ENCODE results near the gene TMEFF1.

Gene TMEFF1

GRCh38 chr9:100575765-100576386 lies 102.9 kb downstream of the TMEFF1 start:
- DNase-seq (ENCODE audit: low spot score) = no peak

- no peak for DNase-seq (ENCODE audit: low spot score)
Measured at GRCh38 chr9:100577776-100578448, 105.0 kb downstream of the TMEFF1 start, which contains the start of gene CAVIN4. CAVIN4 (plus strand) TSS chr9:100578079; CDS start chr9:100578144, 65 bp downstream.

DNA sequence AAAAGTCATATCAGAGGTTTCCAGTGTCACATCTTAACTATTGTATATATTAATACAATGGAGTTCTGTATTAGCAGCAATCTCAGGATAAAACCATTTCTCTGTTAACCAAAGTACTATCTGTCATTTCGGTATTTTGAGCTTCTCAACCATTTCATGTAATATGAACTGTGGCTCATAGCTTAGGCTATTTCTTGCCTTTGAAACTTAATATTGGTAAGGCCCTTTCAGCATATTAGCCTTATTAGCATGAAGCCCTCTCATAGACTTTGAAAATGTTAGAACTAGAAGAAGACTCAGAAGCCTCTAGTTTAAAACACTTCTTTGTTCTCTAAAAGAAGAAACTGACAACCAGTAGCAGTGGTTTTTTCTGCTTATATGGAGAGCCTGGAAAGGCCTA lies 105.7 kb downstream of the TMEFF1 start:
- DNase-seq (ENCODE audit: low spot score) = no peak

GRCh38 chr9:100579665-100580064 lies 106.7 kb downstream of the TMEFF1 start:
- DNase-seq (ENCODE audit: low spot score) = no peak

GRCh38 chr9:100580257-100580656 lies 107.3 kb downstream of the TMEFF1 start:
- no peak for DNase-seq (ENCODE audit: low spot score)

- DNase-seq (ENCODE audit: low spot score) = no peak
Measured at GRCh38 chr9:100581081-100581480, 108.1 kb downstream of the TMEFF1 start.

GRCh38 chr9:100581661-100582060 lies 108.7 kb downstream of the TMEFF1 start:
- no peak for DNase-seq (ENCODE audit: low spot score)

- no peak for DNase-seq (ENCODE audit: low spot score)
Measured at GRCh38 chr9:100583014-100583802, 110.3 kb downstream of the TMEFF1 start.

DNA sequence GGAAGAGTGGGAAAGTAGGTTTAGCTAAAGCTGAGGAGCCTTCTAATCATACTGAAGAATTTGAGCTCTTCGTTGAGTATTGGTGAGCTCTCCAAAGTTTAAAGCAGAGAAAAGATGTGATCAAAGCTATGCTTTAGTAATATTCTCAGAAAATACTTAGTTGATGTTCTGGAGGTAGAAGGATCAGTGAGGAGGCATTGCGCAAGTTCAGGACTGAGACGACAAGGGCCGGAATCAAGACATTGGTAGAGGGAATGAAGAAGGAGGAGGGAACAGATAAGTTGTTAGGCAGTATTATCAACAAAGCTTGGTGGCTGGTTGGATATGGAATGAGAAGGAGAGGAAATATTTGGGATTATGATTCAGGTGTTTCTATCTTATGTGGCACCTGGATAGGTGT lies 112.0 kb downstream of the TMEFF1 start:
- DNase-seq (ENCODE audit: low spot score) = no peak

DNA sequence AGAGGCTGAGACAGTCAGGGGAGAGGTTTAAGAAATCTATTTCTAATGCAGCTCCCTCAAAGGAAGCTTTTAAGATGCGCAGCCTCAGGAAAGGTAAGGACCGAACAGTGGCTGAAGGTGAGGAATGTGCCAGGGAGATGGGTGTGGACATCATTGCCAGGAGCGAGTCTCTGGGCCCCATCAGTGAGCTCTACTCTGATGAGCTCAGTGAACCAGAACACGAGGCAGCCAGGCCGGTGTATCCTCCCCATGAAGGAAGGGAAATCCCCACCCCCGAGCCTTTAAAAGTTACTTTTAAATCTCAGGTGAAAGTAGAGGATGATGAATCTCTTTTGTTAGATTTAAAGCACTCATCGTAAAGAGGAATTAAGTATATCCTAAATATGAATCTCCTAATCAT lies 113.1 kb downstream of the TMEFF1 start:
- DNase-seq (ENCODE audit: low spot score) = no peak

GRCh38 chr9:100587375-100587774 lies 114.4 kb downstream of the TMEFF1 start:
- no peak for DNase-seq (ENCODE audit: low spot score)

GRCh38 chr9:100589582-100589981 lies 116.6 kb downstream of the TMEFF1 start:
- DNase-seq (ENCODE audit: low spot score) = no peak

DNA sequence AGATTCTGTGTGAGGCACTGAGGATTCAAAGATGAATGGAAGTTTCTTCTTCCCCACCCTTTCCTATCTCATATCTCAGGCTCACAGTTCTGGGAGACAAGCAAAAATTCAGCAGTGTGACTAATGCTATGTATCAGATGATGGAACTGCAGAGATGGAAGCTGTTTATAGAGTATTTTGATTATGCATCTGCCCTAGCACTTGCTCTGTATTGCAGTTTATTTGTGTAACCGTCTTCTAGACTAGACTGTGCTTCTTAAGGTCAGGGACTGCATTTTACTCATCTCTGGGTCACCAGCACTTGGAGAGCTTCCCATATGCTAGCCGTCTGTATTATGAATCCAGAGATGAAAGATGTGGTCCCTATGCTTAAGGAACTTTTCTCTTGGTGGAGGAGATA lies 117.5 kb downstream of the TMEFF1 start:
- no peak for DNase-seq (ENCODE audit: low spot score)

DNA sequence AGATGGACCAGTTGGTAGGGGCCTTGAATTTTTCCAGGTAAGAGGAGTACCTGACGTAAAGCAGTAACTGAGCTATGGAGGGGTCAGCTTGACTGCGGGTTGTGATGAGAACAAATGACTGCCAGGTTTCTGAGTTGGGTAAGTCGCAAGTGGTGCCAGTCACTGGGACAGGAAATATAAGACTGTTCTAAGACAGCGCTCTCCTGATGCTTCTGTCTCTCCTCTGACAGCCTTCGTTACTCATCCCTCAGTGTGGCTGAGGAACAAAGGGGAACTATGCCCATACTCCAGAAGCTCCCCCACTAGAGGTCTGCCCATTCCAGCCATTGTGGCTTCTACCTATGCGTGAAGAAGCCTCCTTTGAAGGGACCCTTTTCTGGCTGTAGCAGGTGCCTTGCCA lies 118.2 kb downstream of the TMEFF1 start:
- DNase-seq (ENCODE audit: low spot score) = no peak

DNA sequence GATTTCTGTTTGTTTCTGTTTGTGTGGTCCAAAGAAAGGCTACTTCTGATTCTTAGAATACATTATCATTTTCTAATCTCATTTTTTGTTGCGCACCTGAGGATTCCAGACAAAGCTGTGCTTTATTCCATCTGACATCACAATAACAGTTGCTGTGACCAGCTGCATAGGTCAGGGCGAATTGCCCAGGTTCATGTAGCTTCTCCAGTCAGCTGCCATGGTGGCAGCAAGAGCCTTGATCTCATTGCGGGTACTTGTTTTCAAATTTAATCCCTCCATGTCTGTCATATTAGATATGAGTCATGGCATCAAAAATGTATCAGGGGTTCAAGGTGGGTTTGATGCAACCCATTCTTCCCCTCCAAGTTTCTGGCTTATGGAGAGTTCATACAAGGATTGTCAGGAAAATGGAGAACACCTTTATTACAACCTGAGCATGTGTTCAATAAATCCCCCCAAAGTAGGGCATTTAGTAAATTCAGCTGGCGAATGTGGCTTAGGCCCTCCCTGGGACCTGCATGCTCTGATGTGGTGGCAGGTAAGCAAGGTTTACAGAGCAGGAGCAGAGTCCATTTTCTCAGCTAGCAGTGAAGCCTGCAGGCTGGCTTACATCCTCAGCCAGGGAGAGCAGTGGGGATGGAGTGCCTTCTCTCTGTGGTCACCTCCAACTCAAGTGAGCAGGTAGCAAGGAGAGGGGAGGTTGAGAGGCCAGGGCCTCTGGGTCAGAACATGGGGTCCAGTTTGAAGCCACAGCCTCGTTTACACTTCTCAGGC lies 118.9 kb downstream of the TMEFF1 start:
- no peak for DNase-seq (ENCODE audit: low spot score)

DNA sequence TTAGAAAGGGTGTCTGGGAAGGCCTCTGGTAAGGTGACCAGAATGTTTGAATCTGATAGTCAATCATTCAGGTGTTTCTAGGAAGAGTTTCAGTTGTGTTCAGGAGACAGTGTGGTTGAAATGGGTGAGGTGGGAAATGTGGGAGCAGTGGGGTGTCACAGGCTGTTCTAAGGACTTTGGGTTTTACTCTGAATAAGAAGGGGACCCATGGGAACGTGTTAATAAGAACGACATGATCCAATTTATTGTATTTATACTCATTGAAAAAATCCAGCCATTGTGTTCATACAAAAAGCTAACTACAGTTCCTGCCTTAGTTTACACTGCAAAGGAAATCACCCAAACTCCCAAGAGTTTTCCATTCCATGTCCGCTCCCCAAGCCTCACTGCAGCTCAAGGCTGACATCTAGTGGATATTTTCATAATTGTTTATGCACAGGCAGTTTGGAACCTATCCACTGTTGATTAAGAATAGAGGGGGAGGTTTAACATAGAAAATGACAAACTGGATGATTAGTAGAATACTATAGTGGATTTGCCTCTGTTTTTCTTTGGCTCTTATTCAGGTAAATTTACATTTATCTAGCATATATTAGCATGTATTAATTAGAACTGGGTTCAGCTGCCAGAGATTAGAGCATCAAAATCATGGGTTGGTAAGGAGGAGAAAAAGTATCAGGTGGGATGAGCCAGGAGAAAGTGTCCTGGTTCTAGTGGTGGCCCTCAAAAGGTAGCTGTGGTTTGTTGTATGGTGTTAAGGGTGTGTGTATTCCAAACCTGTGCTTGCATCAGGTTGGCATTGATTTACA lies 122.6 kb downstream of the TMEFF1 start:
- no peak for DNase-seq (ENCODE audit: low spot score)

- no peak for DNase-seq (ENCODE audit: low spot score)
Measured at GRCh38 chr9:100597236-100597635, 124.3 kb downstream of the TMEFF1 start.

DNA sequence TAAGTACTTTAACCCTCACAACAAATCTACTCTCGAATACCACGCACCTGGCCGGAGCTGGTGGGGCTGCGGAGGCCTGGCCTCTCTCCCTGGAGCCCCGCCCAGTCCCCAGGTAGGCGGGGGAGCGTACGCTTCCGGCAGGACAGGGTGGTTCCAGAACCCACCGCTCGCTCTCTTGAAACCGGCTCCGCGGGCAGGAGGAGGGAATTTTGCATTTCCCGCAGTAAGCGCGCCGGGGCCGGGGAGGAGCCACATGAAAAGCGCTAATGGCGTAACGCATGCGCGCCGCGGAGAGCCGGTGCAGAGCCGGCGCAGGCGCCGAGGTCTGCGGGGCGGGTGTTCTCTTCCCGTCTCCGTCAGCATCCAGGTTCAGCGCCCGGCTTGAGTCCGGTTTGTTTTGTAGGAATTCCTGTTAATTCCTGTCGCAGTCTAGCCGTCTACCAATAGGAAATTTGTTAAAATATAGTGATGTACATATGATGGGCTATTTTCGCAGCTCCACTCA lies 125.7 kb downstream of the TMEFF1 start:
- peak; percentile 87 for DNase-seq (ENCODE audit: low spot score)

GRCh38 chr9:100600521-100601079 lies 127.7 kb downstream of the TMEFF1 start:
- DNase-seq (ENCODE audit: low spot score) = no peak

DNA sequence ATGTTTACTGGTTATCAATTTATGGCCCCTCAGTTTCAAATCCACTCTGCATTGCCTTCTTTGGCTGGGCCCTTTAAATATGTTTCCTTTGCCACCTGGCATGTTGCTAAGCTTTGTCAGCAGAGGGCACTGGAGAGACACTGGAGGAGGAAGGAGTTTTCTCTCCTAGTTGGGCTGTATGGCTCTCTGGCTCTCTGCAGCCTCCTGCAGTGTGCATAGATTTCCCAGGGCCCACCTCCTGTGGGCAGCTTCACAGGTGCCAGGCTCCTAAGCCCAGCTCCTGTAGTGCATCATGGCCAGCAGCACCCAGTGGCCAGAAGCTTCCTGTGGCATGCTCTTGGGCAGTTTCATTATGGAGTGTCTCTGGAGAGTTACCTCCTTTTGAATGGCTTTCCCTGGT lies 128.3 kb downstream of the TMEFF1 start:
- DNase-seq (ENCODE audit: low spot score) = no peak

DNA sequence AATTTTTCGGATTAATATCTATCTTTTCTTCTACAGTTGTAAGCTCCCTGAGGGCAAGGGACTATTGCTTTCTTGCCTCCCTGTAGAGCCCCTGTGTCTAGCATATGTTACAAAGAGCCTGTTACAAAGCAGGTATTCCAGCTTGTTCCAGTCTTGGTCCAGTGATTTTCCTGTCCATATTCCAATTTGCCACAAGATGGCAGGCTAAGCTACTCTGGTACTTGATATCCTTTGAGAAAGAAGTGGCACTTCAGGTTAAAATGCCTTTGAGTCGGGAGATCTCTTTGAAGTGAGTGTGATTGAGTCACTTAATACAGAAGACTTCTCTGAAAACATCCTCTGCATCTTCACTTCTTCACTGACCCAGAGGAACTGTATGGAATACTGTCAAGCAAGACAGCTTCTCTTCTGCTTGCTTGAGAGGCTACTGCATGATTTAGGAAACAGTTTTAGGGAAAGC lies 129.4 kb downstream of the TMEFF1 start:
- DNase-seq (ENCODE audit: low spot score) = no peak

Measured in left forelimb (tissue), 1 donor.